DMS114 treated with DMSO at 0.1 percent for 48 hours (cell line): ENCODE data around the gene ELF5.

Experiments used
- DNase-seq: peaks from one replicate; lab custom pipeline; 2025; ENCODE audit not compliant: unreplicated experiment; lab: John Stamatoyannopoulos, UW

Gene ELF5

GRCh38 chr11:34522188-34522587, 8.6 kb upstream of the ELF5 start:
- no peak for DNase-seq

GRCh38 chr11:34521265-34521664, 7.7 kb upstream of the ELF5 start:
- DNase-seq, result no peak

GRCh38 chr11:34519595-34520235, 6.1 kb upstream of the ELF5 start:
- DNase-seq, result no peak

- DNase-seq, result no peak
Observed at GRCh38 chr11:34516247-34517040, 2.9 kb upstream of the ELF5 start.

- no peak for DNase-seq
Observed at GRCh38 chr11:34514597-34514996, 1.0 kb upstream of the ELF5 start.

GRCh38 chr11:34512840-34513681, 533 bp downstream of the ELF5 start:
- peak; percentile 11 for DNase-seq

- no peak for DNase-seq
Observed at GRCh38 chr11:34510673-34511072, 2.9 kb downstream of the ELF5 start.

GRCh38 chr11:34510218-34510617, 3.4 kb downstream of the ELF5 start:
- no peak for DNase-seq

- DNase-seq, result no peak
Observed at GRCh38 chr11:34509336-34509876, 4.2 kb downstream of the ELF5 start.

- no peak for DNase-seq
Observed at GRCh38 chr11:34508524-34508923, 5.1 kb downstream of the ELF5 start.

GRCh38 chr11:34507610-34508009, 6.0 kb downstream of the ELF5 start:
- no peak for DNase-seq

- DNase-seq, result no peak
Observed at GRCh38 chr11:34507156-34507555, 6.4 kb downstream of the ELF5 start.

- DNase-seq, result no peak
Observed at GRCh38 chr11:34505874-34506273, 7.7 kb downstream of the ELF5 start.

- no peak for DNase-seq
Observed at GRCh38 chr11:34502949-34503348, 10.6 kb downstream of the ELF5 start.

- DNase-seq, result no peak
Observed at GRCh38 chr11:34501949-34502348, 11.6 kb downstream of the ELF5 start.

GRCh38 chr11:34501500-34501899, 12.1 kb downstream of the ELF5 start:
- DNase-seq, result no peak

- no peak for DNase-seq
Observed at GRCh38 chr11:34499719-34500500, 13.7 kb downstream of the ELF5 start.

- DNase-seq, result no peak
Observed at GRCh38 chr11:34495724-34496377, 17.7 kb downstream of the ELF5 start.

- DNase-seq, result no peak
Observed at GRCh38 chr11:34495239-34495723, 18.3 kb downstream of the ELF5 start.
